HG03469 (cell line): ENCODE measurements around the gene TBC1D5.

Experiments used
- ATAC-seq: cut with Tn5 transposase; IDR thresholded peaks from one replicate; pipeline ENCODE4 v1.9.1; 2021; ENCODE audit warnings: mild to moderate bottlenecking, moderate library complexity, moderate number of reproducible peaks; ENCODE audit not compliant: unreplicated experiment

The TBC1D5 gene

DNA sequence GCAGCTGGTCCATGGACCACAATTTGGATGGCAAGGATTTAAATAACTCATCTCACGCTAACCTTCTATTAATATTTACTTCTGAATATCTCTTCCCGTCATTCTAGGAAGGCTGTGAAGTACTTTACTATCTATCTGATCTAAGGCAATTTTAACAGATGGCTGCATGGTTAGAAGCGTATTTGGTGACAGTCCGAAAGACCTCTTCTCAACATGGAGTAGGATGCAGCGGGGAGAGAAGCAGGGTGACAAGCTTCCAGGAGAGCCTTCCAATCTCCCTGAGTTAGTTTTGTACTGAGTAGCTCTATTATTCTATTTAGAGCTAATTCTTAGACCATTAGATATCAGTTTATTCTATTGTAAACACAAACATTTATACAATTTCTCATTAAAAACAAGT lies 548.3 kb downstream of the TBC1D5 start:
- ATAC-seq: no peak

DNA sequence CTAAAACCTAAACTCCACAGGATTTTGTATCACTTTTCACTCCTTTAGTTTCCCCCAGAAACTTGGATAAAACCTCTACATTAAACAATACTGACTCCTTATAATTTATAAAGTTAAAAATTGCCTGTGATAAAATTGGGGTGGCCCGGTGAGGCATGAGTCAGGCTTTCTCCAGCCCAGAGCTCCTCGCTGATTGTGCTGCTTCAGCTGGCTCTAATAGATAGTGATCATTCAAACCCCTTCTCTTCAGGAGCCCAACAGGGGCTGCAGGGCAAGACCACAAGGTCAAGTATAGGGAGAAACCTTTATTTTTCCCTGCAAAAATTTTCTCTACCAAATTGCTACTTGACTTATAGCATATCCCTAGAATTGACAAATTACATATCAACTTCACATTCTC lies 549.4 kb downstream of the TBC1D5 start:
- no peak for ATAC-seq

DNA sequence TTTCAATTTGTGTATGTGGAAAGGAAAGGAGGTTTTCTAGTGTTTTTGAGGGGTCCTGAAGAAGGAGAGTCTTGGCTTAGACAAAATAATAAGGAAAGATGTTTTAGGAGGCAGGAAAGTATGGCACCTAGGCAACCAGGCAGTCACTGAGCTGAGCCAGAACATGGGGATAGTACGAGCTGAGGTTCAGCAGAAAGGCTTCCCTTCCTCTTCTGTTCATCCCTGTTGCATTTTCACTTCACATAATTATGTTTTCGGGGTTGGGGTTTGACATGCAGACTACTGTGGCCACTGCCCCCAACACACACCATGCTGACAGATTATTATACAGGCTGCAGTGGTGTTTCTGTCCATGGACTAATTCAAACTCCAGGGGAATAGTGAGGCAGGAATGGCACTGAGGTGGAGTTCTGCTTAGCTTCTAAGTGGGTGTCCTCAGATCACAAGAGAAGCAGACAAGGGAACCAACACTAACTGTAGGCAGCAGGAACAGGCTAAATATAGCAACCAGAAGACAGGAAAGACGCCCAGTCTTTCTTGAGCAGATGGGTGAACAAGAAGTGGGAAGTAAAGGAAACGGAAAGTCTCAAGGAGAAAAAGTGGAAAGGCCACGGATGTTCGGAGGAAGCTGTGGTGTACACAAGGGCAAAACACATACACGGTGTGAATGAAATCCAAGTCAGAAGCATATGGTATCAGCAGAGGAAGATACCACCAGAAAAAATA lies 551.9 kb downstream of the TBC1D5 start:
- no peak for ATAC-seq

DNA sequence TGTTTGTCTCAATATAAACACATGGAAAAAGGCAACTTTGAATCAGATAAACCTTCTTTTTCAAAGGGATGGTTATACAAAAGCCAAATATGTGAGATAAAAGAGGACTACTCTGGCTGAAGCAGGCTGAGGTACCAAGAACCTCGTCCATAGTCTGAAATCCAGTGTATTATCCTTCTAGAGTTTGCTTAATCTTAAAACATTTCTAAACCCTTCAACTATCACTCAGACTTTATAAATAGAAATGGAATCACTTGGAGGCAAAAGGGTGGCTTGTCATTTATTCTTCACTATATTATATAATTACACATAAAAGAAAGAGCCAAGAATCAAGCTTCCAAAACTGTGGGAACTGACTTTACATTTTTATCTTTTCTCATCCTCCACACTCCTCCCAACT lies 554.1 kb downstream of the TBC1D5 start:
- ATAC-seq: no peak

DNA sequence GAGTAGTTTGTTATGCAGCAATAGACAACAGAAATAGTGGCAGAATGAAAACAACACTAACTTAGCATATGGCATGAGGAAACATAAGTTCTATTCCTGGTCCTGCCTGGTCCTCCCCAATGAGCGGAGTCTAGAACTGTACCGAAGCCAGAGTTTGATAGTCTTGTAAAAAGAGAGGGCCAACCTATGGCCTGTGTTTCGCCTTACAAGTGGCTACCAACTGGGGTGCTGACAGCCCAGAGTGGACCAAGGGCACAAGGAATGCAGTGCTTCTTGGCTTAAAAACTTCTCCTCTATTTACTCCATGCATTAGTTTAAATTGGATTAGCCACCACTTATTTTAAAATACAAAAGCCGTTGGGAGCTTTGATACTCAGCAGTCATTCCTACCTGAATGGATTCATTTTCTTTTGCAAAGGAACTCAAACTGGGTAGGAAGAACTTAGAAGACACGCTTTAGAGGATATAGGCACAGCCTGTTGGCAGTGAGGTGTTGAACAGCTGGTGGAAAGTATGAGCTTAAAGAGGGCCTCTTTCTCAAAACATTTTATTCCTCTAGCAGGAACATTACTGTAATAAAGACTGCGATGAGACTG lies 554.7 kb downstream of the TBC1D5 start:
- no peak for ATAC-seq

DNA sequence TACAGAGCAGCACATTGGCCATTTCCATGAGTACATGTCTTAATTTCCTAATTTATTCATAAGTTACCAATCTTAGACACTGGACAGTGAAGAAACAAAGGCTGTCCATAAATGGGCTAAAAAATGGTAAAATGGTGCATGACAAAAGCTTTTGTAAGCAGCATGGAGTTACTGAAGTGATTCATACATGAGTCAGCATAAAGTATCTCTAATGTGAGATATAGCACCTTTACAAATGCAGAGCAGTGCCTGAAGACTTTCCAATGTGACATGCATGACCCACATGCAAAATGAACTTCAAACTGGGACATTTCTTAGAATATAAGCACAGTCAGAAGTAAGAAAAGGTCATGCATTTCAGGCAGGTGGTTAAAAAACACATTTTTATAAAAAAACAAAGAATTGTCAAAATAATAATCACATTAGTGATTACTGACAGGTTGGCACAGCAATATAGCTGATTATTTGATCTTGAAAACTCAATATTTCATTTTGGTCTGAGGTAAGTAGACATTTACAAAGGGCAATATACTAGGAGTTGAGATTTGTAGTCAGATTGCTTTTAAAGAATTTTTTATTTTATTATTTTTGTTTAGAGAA lies 558.4 kb downstream of the TBC1D5 start:
- no peak for ATAC-seq

DNA sequence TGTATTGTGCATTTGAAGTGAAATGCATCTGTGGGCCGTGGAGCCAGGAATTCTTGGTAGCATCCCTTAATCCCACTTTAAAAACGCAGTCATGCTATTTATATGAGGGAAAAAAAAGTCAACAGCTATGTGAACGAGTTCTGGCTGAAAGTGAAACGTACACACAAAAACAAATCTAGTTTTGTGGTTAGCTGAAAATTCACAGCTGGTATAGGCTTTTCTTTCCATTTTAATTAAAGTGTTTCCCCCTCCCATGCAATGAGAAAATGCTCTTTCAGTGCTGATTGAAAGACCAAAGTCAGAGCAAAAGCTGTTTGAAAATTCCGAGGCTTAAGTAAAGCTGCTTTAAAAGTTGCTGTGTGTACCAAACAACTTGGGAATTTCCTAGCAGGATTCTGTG lies 560.3 kb downstream of the TBC1D5 start:
- peak; percentile 41 for ATAC-seq

DNA sequence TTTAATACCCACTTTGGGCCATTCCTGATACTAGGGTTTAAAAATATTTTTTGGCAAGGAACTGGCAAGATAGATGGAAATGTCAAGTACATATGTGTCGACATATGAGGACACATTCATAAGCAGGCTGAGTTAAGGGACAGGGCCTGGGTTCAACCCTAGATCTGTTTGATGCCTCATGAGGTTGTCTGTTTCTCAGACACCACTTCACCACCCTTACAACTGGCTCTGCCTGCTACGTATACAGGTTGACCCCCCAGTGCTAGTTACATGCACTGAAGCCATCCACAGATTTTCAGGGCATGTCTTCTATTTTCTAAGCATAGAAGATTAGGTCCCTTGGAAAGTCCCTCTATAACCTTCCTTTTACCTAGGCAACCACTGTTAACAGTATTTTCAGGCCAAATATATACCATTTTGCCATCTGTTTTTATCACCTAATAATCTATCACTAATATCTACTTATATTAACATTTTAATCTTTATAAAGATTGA lies 561.0 kb downstream of the TBC1D5 start:
- no peak for ATAC-seq

DNA sequence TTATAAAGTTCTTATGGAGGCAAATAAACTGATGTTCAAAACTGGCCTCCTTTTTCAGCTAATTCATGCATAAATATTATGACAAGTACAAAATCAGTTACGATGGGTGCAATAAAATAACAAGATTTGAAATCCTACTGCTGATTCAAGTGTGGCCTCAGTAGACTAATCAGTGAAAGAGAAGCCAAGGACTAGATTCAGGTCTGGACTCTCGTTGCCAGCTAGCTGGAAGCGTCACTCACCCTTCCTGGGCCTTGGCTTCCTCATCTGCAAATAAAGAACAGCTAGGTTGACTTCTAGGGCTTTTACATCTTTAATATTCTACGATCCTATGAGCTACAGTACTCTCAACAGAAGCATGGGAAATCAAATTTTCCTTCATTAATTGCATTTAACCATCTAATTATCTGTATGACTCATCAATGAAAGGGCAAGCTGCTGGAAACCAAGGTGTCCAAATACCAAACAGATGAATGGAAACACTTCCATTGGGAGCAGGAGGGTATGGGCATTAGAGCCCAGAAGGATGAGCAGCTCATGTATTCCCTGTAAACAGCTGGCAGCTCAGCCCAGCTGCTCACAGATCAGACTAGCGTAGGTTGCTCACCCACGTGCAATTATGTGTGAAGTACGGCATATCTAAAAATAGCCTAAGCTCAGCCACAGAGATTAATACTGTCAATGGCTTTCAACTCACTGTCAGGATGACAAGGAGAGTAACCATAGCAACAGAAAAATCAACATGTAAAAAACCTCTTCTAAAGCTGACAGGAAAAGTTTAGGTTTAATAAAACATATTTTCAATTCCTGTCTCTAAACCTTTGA lies 562.8 kb downstream of the TBC1D5 start:
- peak; percentile 63 for ATAC-seq

DNA sequence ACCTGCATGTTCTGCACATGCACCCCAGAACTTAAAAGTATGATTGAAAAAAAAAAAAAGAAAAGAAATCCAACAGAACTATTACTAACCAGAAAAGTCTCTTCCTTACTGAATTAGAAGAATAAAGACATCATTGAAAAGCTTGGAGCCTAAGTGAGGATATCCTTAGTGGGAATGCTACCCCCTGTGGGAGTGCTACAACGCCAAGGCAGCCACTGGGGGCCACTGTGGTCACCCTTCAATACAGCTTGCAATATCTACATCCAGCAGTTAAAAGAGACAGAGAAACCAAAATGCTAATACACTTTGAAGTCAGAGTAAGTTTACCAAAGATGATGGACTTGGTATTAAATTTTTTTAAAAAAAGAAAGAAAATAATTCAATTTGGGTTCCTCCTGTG lies 565.7 kb downstream of the TBC1D5 start:
- ATAC-seq: no peak

DNA sequence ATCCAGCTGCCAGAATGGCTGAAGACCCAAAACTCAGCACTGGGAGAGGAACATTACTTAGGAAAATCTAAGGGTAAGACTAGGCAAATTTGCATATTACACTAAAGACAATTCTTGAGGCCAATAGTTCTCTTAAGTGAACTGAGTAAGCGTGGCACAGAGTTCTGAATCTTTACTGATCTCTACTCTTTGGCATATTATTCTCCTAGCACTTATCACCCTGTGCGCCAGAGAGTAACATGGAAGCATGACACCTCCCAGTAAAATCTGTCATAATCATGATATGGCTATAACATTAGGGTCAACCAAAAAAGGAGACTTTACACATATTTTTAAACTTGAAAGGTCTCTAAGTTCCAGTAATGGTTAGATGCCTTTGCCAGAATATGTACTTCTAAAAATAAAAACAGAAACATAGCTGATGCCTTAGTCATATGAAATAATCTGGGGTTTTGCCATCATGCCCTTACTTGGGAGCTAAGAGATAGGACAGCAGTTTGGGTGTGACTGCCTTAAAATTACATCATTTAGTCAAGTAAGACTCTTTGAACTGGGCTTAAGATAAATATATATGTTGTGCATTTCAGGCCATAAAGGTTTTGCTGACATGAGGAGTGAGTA lies 567.1 kb downstream of the TBC1D5 start:
- no peak for ATAC-seq

DNA sequence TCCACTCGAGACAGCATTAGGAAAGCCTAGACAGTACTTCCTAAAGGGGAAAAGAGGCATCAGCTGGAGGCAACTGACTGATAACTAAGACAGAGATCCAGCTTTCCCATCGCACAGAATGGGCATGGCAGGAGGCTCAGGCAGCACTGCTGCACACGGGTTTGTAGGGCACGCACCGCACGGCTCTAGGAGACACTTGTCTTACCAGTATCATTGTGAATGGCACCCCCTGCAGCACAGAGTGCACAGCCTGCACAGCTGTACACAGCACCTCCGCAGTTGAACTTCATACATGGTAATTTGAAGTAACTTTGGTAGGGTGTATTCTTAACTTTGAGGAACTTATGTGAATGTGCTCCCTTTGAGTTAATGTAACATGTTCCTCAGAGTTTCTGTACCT lies 576.1 kb downstream of the TBC1D5 start:
- no peak for ATAC-seq

DNA sequence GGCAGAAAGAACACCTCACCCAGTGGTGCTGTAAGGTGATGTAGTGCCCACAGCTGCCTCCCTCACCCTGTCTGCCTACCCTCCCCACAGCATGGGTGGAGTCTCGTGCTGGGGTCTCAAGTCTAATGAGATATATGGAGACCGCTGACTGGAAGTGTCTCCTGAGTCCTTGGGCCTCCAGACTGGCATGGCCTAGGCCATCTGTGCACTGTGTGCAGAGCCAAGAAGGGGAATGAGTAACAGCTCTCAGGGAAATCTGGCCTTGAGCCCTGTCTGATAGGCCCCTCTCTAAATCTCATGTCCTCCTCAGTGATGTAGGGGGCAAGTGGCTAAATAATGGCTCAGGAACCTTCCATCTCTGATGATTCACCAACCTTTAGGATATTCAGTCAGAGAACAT lies 580.3 kb downstream of the TBC1D5 start:
- no peak for ATAC-seq

DNA sequence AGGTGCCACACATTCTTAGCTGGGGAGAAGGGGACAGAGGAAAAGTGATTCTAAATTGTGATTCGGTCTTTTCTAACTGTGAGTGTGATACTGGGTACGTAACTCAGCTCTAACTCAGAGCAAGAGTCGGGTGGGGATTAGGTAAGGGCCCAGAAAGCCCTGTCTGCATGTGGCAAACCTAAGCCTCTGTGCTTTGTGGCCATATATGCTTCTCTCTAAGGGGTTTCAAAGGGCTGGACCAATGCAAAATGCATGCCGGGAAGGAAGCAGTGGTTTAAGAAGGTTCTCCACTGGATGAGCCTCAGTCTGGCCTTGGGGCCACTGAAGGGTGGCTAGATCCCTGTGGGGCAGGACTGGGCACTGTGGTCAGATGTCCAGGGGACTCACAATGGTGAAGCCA lies 581.8 kb downstream of the TBC1D5 start:
- no peak for ATAC-seq

DNA sequence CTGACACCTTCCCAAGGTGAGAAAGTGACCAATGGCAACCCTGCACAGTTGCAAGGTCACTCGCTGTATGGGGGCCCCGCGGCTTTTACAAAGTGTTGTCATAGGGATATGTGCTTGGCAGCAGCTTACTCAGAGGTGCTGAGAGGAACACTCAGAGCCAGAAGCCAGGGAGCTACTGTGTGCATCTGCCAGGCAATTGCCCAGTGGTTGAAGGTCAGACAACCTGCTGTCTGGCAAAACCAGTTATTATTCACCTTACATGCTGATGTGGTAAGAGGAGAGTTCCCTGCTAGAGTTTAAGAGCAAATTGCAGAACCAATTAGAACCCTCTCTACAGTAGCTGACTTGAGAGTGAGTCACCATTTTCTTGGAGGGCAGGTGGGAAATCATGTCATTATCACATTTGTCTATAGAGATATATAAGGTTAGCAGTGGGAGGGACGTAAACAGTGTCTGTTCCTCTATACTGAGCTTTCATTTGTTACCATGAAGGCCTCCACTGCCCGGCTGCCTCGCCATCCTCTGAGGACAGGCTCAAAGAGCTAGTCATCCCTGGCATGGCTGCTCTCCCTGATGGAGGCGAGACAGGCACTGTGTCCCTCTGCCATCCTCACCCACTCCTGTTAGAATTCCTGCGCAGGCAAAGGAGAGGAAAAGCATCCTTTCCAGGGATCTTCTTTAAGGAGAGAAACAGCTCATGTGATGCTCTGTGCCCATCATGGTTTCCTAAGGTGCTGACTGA lies 583.3 kb downstream of the TBC1D5 start:
- ATAC-seq: no peak

DNA sequence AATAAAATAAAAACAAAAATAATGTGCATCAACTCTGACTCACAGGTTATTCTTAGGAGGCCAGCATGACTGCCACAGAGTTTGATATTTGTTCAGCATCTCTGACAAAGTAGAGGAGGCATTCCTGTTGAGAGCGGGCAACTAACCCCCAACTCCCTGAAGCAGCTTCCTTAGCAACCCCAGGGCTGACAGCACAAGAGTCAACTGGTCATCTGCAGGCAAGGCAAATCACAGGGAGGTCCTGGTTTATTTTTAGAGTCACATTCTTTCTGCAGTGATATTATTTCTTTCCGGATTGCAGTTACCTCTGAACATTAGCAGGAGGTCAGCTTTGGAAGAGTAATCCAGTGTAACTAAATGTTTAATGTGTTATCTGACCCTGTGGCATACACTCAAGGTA lies 584.7 kb downstream of the TBC1D5 start:
- no peak for ATAC-seq

DNA sequence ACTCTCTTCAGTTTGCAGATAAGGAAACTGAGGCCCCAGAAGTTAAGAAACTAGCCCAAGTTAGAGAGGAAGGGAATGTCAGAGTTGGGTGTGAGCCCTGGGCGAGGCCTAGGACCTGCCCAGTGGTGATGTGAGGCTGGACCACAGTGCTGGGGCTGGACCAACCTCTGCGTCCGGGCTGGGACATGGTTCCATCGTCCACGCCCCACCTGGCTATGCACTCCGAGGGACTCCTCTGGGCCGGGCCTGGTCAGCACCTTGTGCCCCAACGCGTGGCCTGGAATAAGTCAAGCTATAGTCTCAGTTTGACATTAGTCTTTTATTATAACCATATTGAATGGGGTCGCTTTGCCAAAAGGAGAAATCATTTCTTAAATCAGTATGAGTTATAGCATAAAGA lies 585.6 kb downstream of the TBC1D5 start:
- no peak for ATAC-seq

DNA sequence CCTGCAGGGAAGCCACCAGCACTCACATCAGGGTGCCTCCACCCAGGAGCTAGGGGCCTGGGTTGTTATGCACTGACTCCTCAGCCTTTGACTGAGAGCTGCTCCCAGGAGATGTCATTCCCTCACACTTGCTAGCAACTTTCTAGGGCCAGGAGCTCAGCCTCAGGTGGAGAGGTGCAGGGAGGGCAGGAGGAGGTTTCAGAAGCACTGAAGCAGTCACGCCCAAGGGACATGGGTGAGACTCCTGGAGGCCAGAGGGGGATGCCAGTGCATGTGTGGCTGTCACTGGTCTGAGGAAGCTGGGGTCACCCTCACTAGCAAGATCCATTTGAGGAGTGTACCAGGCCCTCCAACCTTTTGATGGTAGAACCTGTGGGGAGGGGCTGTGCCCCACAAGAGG lies 586.5 kb downstream of the TBC1D5 start:
- ATAC-seq: no peak

DNA sequence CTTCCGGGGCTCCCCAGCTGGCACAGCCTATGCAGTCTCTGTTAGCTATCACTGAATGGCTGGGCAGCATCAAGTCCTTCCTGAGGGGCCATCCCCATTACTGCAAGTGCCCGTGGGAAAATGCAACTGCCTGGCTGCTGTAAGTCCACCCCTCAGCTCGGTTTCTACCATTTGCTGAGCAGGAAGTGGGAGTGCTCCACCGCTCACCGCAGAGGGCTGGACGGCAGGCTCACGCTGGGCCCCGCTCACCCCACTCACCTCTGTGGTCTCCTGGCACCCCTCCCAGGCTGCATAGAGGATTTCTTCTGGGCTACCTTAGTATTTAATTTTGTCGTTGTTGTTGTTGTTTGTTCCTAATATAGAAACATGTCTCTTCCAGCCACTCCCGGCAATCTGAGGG lies 587.5 kb downstream of the TBC1D5 start:
- ATAC-seq: no peak

DNA sequence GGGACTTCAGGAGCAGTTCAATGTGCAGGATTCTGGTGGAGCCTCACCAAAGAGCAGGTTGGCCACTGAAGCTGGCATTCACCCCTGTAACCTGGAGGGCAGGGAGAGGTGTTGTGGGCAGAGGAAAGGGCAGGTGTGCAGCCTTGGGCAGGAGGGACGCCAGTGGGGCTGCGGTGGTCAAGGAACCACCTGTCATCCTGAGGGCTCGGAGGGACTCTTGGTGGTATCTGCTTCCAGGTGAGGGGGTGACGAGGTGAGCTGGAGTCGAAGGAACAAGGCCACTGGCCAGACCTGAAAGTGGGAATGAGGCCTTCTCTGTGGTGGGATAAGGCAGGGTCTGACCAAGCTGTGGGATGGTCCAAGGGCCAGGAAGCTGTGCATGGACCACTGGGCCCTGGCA lies 588.2 kb downstream of the TBC1D5 start:
- no peak for ATAC-seq
